RKO (cell line): ENCODE data around the gene CORO2A.
"Not testable (repeated sequence)": the region's sequence is repeated elsewhere in the genome, so short reads cannot be mapped to it uniquely, and the experiment has no call there.

ENCODE experiments used
- DNase-seq: peaks from one replicate; pipeline ENCODE4 v3.0.0-alpha.2; 2016; ENCODE audit warnings: low spot score

Gene CORO2A

GRCh38 chr9:98190757-98191105 lies 1.7 kb downstream of the CORO2A start:
- no peak for DNase-seq

DNA sequence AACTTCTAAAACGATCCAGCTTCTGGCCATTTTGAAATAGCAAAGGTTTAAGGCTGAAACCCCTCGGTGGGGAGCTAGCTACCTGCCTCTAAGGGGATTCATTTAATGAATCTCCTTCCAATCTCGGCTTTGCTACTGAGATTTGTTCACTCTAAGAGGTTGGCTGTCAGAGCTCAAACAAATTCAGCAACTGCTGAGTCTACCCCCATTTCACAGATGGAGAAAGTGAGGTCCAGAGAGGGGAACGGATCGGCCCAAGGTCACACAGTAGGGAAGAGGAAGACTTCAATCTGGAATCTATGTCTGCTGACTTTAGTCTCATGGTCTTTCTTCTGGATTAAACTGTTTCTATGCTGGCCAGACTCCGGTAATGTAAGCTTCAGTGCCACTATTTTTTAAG lies 3.0 kb downstream of the CORO2A start:
- no peak for DNase-seq

GRCh38 chr9:98187926-98188325 lies 4.5 kb downstream of the CORO2A start:
- DNase-seq = no peak

GRCh38 chr9:98186236-98186635 lies 6.2 kb downstream of the CORO2A start:
- DNase-seq = no peak

DNA sequence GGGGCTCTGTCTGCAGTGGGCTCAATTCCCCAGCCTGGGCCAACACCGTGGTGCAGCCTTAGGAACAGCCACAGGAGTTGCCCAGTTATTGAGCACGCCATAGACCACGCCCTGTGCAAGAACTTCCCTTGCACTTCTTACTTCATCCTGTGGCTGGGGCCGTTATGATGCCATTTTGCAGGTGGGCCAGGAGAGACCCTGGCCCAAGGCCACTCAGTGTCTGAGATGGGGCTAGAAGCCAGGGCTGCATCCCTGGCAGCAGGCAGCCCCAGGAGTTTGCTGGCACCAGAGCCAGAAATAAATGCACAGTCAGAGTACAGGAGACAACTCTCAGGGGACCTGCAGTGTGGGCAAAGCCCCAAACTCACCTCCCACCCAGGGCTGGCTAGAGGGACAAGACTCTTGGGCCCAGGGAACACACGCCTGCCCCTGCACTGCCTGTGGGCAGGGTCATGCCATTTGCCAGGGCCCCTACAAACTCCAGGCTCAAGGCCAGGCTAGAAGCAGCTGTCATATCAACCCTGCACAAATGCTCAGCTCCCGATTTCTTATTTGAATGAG lies 6.7 kb downstream of the CORO2A start:
- DNase-seq = no peak

GRCh38 chr9:98185021-98185567 lies 7.3 kb downstream of the CORO2A start:
- DNase-seq = no peak

DNA sequence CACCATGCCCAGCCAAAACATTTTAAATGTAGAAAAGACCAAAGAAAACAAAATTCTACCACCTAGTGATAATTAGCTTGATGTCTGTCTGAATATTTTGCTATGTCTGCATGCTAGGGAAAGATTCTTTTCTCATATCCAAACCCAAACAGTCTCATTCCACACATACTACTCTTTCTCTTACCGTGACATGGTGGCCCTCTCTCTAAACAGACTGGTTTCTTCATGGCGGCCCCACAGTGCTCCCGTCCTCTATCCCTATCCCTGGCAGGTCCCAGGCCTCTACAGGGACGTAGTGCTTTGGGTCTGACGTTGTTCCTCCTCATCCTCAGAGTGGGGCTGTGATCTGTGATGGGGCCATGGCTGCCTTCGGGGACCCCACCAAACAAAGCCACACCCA lies 8.1 kb downstream of the CORO2A start:
- DNase-seq = no peak

DNA sequence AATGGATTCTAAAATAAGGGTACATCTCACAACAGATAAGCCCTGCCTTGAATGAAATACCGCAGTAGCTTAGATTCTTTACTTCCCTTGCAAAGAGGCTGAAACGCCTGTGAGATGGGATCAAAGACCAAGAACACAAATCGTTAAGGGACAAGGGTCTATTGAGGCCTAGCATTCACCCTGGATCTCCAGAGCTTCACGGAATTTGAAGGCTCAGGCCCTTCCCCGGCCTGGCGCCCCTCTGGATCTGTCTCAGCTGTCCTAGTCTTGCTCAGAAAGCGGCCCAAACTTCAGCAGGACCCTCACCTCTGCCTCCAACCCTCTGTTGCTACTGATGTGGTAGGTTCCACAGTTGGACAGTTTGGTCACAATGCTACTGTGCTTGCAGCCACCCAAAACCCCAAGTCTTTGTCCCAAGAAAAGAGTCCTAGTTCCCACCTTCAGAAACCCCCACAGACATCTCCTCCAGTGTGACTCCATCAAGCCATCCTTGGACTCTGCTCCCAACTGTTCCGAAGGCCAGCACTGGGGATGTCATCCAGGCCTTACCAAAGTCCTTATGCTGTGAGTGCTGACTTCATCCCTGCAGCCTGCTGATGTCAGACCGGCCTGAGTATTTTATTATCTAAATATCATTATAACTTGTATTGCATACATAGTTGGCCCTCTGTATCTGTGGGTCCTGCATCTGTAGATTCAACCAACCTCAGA lies 9.4 kb downstream of the CORO2A start:
- DNase-seq = no peak

DNA sequence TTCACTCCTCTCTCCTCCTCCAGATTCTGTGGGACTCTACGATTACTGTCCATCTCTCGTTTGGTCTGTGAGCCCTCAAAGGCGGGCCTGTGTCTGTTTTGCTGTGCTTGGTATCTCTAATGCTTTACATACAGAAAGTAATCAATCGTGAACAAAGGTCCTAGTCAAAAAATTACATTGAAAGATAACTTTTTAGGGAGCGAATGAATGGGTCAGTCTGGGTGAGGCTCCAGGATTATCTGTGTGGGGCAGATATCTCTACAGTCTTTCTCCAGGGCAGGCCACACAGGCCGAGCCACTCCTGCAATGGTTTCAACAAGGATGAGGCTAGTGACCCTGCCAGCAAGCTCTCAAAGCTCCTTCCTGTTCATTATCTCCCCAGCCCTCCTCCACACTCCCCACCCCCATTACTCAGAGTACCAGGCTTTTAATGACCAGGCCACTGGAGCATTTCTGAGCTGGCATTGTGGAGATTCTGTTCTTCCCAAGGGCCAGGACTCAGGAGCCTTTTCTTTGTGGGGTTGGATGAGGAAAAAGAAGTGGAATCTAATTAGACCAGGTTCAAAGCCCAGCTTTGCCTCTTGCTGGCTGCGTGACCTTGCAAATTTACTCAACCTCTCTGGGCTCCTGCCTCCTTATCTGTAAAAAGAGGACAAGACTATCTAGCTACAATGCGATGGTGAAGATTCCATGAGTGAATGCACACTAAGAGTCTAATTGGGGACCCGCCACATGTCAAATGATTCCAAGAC lies 10.2 kb downstream of the CORO2A start:
- no peak for DNase-seq

DNA sequence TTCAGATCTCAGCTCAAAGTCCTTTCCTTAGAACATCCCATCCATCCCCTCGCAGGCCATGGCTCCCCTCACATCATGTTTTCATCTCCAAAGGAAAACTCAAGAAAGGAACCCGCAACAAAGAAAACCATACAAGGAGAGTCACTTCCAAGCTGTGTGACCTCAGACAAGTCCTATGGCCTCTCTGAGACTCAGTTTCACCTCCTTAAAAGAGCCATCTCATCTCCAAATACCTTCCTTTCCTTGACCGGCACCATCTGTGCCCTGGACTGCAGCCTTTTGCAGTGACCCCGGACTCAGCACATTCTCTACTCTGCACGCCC lies 10.7 kb downstream of the CORO2A start:
- DNase-seq = no peak

DNA sequence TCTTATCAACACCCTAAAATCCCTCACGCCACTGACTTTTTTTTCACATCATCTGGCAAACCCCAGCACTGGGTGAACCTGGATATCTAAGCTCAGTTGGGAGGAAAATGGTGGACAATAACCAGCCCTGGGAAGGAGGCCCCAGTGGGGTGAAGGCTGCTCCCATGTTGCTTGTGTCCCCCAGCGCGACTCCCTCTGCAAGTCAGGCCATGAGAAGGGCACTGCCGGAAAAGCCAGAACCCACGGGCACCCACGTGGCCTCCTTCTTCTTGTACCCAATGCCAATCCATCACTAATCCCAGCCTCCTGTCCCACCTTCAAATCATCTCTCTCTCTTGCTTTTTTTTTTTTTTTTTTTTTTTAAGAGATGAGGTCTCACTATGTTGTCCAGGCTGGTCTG lies 11.4 kb downstream of the CORO2A start:
- no peak for DNase-seq

GRCh38 chr9:98178874-98179850 lies 13.3 kb downstream of the CORO2A start:
- no peak for DNase-seq

GRCh38 chr9:98176391-98177259 lies 15.8 kb downstream of the CORO2A start:
- no peak for DNase-seq

GRCh38 chr9:98175762-98176161 lies 16.7 kb downstream of the CORO2A start:
- no peak for DNase-seq

DNA sequence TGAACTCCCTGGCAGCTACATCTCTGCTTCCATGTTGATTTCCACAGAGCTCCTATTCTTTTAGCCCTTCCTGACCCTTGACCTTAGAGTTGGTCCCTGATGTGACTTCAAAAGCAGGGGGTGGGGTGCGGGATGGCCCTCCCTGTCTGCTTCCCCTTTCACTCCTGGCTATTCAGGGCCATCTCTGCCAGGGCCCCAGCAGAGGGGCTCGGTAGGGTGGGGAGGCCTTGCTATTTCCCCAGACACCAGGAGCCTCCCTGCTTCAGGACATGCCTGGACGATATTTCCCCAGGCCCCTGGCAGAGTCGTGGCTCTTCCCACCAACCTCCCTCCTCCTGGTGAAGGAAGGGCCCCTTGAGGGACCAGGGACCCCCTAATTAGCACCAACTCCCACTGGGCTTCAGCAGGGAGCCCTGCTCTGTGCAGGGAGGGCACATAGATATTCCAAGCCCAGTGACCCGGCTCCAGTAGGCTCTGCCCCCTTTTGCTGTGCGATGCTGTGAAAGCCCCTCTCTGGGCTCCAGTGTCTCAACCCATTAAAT lies 17.3 kb downstream of the CORO2A start:
- DNase-seq = no peak

- DNase-seq = not testable (repeated sequence)
Measured at GRCh38 chr9:98174502-98174918, 17.9 kb downstream of the CORO2A start.

DNA sequence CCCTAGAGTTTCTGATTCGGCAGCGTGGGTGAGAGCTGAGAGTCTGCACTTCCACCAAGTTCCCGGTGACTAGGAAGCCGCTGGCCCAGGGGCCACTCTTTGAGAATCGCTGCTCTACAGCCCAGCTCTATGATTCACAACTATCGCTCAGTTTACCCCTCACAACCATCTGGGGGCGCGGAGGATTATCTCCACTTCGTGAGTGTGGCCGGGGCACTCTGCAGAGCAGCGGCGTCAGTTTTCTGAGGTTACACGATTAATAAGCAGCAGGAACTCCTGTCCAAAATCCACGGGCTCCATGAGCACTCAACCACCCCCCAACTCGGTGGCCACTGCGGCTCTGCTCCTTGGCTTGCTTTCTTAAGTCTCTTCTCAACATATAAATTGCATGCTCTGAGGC lies 19.3 kb downstream of the CORO2A start:
- DNase-seq = no peak

- no peak for DNase-seq
Measured at GRCh38 chr9:98172604-98173003, 19.8 kb downstream of the CORO2A start.

DNA sequence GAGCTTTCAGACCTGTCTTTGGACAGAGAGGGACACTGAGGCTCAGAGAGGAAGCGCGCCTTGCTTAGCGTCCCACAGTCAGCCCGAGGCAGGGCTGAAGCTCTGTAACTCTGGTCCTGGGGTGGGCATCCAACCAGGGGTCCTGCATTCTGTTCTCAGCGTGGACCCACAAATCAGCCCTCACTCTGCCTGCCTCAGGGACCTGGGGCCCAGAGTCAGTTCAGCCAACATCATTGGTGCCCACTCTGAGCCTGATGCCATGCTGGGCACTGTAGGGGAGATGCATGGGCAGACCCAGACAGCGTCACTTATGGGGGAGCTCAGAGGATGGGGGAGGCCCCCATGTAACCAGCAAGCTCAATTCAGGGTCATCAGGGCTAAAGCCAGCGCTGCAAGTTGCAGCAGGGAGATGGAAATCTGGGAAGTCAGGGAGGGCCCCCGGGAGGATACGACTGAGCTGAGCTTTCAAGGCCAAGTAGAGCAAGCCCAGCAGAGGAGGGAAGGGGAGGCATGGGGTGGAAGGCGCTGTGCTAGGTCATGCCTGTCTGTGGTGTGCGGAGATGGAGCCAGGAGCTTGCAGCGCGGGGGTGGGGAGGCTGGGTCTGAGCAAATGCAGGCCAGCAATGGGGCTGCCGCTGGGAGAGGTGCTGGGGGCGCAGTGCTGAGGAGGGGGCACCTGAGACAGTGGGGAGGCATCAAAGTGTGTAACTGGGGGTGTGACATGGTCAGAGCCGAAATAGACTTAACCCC lies 21.1 kb downstream of the CORO2A start:
- no peak for DNase-seq

- no peak for DNase-seq
Measured at GRCh38 chr9:98168941-98169488, 23.4 kb downstream of the CORO2A start.
